Prostate gland (tissue), 2 donors: Measurements from ENCODE around the gene OAT.

Source experiments
- CTCF ChIP-seq, 4 experiments: fragments of 200-600 bp in 2 of 4; fragments of 450-650 bp in 2 of 4; sonication (generic) in 2 of 4; IDR thresholded peaks; 1 replicate in 3 of 4; 2 replicates in 1 of 4; pipeline ENCODE4 v1.5.1; 2016 to 2019; ENCODE audit warnings: antibody characterized with exemption in 4 of 4, mild to moderate bottlenecking in 2 of 4, moderate library complexity in 2 of 4
- POLR2A ChIP-seq: fragments of 450-650 bp; IDR thresholded peaks from one replicate; pipeline ENCODE4 v1.6.1; 2016; ENCODE audit warnings: antibody characterized with exemption, mild to moderate bottlenecking
- POLR2AphosphoS5 ChIP-seq: sonication (generic); formaldehyde crosslinking; IDR thresholded peaks from one replicate; pipeline ENCODE4 v1.6.1; 2017; ENCODE audit warnings: antibody characterized with exemption

GRCh38 chr10:124450783-124451057 is 32.0 kb upstream of the OAT start:
- TF ChIP-seq CTCF (IDR thresholded peaks at IDR 0.05) = no peak
- no peak for TF ChIP-seq POLR2AphosphoS5
- TF ChIP-seq POLR2A = no peak
